ENCODE data around the gene PRKN.

PRKN gene

DNA sequence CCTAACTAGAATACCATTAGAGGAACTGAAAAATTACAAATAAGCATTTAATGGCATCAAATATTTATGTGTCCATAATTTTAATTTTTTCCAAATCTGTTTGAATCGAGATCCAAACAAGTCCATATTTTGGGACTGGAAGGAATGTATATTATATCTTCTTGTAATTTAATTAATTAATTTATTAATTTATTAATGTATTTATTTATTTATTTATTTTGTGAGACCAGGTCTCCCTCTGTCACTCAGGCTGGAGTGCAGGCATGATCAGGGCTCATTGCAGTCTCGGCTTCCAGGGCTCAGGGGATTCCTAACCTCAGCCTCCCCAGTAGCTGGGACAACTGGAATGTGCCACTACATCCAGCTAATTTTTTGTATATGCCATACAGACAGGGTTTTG, 453.6 kb downstream of the PRKN start:
- no peak for DNase-seq

DNA sequence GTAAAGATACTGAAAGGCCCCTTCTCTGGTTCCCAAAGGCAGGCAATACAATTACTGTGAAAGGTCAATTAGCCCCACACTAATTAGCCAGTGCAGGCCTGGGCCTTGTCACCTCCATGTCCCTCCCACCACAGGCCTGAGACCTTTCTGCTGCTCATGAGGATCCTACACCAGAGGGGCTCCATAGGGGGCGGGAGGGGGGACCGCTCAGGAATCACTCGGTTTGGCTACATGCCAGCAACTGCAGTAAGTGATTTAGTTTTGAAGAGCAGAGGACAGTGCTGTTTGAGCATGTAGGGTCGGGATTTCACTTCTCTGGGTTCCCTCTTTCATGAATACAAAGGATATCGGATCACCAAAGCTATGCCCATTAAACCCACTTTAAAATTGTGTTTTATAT, 455.6 kb downstream of the PRKN start:
- DNase-seq, result no peak

DNA sequence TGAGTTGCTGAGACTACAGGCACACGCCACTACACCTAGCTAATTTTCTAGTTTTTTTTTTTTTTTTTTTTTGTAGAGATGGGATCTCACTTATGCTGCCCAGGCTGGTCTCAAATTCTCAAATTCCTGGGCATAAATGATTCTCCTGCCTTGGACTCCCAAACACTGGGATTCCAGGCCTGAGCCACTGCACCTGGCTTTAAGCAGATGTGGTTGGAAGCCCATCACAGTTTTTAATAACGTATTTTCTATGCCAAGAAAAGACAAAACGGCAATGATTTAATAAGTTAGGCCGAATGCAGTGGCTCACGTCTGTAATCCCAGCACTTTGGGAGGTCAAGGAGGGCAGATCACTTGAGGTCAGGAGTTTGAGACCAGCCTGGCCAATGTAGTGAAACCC, 456.6 kb downstream of the PRKN start:
- no peak for DNase-seq

DNA sequence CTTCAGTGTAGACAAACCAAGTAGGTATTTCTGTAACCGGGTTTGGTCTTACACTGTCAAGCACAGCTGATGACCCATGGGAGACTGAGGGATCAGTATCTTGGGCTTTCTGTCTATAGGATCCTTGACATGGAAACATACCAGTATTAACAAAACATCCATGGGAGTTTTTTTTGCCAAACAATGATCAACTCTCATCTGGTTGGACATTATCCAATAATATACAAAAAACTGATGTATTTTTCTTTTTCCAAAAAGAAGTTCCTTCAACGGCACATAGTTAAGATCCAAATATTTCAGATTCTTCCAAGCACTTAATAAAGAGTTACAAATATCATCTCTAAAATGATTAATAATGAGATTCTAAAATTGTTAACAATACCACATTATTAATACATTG, 459.9 kb downstream of the PRKN start:
- no peak for DNase-seq

DNA sequence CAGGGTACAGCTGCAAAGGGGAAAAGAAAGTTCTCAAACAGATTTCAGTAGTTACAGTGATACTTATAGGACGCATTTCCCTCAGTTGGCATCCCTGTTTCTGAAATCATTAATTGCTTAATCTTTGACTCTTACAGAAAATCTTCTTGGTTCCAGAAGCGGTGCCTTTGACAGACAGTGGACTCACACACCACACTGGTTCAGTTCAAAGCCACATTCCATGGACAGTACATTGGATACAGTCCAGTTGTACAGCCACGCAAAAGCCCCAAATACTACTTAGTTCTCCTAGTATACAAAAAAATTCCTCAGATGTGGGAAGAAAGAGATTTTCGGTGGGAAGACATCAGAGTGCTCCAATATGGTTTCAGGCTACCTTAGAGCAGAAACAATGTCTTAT, 460.4 kb downstream of the PRKN start:
- no peak for DNase-seq

DNA sequence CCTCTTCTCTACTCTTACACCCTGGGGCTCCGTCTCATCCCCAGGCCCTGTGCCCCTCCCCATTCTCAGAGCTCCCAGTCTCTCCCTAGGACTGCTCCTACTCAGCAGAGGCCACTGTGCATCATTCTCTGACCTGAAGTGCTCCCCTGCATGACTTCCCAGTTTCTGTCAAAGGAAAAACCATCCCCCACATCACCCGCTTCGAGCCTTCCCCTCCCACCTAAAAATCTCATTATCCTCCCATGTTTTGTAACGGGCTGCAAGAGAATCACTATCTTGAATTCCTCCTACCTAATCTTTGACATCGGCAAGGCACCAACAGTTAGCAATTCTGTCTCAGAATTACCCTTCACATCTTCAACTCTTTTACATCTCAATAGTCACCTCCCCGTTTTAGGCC, 463.0 kb downstream of the PRKN start:
- DNase-seq, result no peak

DNA sequence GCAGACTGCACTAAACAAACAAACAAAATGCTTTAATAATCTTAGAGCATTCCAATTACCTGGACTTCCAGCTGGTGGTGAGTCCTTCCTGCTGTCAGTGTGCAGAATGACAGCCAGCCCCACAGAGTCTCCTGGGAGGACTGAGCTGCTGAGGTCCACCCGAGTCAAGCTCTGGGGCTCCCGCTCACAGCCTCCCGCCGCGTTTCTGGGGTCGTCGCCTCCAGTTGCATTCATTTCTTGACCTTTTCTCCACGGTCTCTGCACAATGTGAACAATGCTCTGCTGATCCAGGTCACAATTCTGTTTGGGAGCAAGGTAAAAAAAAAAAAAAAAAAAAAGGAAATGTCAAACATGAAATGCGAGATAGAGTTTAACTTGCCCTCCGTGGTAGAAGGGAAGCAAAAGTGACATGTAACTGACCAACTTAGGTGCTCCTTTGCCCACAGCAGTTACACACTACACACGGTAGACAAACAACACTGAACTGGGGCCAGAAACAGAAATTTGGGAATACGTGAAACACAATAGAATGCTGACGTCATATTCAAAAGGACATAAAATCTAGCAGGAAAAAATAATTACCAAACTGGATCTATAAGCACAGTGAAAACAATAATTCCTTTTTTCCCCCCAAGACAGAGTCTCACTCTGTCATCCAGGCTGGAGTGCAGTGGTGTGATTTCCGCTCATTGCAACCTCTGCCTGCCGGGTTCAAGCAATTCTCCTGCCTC, 464.9 kb downstream of the PRKN start:
- DNase-seq, result no peak

DNA sequence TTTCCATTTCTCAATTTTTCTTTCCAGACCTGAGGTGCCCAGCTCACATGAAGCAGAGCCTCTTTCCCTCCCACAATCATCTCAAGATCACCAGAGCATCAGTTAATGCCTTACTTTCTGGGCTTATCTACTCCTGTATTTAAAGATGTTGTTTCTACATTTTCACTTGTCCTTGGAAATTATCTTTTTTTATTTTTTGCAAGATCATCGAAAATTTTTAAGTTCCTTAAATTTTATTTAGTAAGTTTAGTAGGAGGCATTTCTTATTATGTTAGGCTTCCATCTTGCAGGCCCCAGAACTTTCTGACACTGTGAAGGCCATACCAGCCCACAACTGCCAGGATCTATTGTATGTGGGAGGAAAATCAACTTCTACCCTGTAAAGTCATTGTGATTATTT, 466.0 kb downstream of the PRKN start:
- no peak for DNase-seq

DNA sequence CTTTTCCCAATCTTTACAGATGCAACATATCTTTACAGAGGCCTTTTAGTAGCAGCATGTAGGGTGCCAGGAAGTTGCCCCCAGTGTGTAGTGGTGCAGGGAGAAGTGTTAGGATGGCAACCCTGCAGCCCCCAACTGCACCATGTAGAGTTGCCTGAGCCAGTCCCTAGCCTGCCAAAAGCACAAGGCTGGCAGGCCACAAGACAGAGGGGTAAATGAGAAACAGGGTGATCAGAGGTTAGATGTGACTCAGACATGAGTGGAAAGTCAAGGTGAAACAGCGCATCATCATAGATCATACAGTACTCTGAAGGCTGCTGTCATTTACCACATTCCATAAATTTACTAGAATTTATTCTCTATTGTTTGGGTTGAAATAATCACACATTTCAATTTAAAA, 467.5 kb downstream of the PRKN start:
- no peak for DNase-seq

DNA sequence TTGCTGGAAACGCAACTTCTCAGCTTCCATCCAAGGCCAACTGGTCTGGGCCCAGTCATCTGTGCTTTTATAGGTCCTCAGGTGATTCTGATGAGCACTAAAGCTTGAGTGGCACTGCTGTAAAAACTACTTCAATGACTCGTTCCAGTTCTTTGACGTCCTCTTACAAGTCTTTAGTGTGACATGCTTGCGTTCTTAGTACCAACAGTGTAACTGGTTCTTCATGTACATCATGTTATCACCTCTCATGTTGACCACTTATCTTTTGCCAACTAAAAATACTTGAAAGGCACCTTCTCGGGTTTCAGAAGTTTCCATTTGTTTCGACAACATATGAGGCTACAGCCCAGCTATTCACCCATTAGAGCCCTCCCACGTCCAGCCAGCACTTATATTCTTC, 468.9 kb downstream of the PRKN start:
- no peak for DNase-seq

DNA sequence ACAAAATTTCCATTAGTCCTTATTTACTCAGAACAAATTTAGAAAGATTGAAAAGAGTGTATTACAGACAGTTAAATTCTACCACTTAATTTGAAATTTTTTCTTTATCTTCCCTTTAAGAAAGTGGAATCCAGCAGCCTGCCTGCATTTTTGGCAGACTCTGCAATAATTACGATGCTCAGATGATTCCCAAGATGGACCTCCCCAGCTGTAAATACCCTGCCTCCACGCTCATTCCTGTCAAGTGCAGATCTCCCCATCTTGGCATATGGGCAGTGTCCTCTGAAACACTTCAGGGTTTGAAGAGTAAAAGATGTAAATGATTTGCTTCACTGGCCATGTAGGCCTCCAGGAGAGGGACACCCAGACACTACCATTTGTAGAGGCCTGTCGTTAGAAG, 471.2 kb downstream of the PRKN start:
- no peak for DNase-seq

DNA sequence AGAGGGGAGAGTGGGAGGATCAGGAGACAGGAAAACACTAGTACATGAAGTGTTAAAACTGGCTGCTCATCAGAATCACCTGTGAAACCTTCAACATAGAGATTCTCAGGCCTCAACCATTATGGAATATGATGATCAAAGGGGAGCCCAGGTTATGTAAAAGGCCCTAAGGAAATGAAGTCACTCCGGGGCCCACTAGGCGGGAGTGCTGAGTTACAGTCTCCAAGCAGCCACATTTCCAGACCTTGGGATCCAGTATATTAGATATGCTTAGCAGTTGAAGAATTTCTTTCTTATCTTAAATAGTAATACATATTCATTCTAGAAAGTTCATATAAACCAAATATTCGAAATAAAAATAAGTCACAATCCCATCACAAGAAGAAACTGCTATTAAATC, 476.3 kb downstream of the PRKN start:
- DNase-seq, result no peak

DNA sequence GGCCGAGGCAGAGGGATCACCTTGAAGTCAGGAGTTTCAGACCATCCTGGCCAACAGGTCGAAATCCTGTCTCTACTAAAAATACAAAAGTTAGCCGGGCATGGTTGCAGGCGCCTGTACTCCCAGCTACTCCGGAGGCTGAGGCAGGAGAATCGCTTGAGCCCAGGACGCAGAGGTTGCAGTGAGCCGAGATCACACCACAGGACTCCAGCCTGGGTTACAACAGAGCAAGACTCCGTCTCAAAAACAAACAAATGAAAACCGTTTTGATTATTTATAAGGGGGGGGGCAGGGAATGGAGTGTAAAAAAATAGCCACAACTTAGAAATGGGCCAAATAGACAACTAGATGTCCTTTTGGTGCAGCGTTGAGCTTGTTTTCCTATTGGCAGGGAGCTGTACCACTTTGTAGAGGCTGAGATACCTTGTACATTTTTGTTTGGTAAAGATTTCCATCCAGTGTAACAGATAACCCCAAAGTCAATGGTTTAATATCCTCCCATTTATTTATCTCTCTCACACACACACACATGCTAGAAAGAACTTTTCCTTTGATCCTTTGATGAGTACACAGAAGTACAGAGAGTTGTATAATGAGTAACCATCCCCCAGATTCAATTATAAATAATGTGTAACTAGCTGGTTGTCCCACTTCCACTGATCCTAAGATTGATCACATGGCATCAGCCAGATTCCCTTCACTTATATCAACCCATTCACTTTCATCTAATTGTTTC, 477.5 kb downstream of the PRKN start:
- DNase-seq, result no peak

DNA sequence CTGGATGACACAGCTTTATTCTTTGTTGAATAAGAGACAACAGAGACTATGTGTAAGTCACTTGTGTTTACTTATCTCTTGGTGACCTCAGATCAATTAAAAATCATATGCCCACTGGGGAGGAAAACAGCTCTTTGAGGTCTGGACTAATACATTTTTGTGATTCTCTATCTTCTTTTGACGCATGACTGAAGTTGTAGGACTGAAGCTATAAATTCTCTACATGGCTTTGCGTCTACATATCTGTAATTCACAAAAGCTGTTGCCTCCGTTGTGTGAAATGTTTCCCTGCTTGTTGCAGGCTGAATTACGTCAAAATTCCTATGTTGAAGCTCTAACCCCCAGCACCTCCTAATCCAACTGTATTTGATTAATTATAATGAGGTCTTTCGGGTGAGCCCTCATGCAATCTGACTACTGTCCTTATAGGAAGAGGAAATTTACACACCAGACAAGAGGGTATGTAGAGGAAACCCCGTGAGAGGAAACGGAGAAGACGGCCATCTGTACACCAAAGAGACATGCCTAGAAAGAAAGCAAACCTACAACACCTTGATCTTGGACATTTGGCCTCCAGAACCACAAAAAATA, 481.6 kb downstream of the PRKN start:
- no peak for DNase-seq

DNA sequence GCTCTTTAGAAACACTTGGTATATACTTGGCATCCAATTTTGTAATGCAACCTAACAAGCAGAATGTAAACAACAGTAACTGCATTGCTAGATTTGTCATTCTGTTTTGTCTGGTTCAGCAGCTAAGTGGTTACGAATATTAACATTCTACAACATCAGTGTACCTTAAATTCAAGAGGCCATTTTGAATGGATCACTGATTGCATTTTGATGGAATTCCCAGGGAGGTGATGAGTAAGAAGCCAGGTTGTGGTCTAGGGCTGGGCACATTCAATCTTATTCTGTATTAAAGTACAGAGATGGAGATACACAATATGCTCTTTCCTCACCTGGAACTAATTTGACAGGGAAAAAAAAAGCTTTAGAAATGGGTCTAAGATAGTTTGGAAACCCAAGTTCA, 483.5 kb downstream of the PRKN start:
- no peak for DNase-seq

DNA sequence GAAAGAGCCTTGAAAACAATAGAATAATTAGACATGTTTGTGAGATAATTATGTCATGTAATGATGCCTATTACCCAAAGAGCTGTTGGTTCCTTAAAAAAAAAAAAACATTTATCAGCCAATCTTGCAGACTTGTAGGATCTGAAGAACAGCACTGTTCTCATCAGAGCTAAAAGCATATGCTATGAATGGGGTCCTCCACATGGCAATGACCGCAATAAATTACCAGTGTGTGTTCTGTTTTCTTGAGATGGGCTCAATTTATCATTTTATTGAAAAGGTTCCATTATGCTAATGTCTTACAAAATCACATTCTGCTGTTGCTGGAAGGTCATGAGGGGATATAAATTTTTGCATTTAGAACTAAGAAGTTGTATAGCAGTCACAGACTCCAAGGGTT, 484.7 kb downstream of the PRKN start:
- no peak for DNase-seq

DNA sequence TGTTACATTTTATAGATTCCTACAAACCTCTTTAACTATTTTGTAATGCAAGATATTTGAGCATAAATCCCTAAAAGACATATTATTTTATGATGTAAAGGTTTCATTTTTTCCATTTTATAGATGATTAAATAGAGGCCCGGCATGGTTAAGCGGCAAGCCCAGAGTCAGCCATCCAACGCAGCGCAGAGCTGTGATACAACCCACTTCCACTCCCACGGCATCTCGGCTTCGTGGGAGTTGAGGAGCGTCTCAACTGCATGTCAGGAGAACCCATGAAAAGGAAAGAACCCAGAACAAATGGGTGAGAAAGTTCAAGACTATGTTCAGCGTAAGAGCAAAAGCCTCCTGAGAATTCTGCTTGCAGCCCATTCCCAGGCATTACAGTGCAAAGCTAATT, 488.2 kb downstream of the PRKN start:
- DNase-seq, result no peak

DNA sequence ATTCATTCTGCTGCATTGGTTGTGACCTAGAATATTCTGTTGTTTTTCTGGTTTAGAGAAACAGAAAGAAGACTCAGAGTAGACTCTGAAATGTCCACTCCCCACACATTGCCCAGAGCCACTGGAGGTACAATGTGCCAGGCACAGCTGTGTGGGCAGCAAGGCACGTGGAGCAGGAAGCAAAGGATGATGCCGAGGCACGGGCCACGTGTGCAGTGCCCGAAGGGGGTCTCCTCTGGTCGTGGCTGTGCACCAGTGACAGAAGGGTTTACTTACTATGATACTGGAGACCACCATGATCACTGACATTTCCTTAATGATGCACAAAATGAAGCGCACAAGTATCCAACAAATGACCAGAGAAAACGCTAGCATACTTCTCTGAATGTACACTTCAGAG, 488.9 kb downstream of the PRKN start:
- no peak for DNase-seq

DNA sequence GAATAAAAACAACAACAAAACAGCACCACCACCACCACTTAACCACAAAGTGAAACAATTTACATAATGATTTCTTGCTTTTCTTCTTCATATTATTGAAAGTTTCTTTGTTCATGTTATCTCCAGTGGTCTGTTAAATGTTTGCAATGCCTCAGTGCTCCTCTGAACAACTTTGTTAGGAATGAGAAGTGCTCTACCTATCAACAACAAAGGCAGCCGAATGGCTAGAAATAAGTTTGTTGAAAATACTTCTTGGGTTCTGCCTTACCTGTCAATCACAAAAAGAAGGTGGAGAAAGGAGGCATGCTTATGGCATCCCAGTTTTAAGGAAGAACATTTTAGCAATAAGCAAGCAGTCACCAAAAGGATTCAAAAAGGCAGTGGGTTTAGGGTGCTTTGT, 490.2 kb downstream of the PRKN start:
- no peak for DNase-seq

DNA sequence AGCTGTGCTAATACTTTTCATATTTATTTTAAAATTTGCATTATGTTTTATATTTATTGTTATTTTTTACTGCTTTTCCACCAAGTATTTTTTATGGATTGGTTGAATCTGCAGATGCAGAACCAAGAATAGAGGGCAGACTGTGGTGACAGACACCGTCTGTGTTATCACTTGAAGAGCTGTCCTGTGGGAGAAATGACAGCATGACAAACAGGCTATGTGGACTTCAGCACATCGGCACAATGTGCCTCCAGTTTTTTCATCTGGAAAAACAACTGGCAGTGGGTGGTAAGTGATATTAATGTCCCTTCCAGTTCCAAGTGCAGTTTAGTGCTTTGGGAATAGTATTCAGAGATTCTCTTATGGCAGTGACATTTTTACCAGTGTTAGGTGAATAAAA, 492.9 kb downstream of the PRKN start:
- DNase-seq, result no peak

DNA sequence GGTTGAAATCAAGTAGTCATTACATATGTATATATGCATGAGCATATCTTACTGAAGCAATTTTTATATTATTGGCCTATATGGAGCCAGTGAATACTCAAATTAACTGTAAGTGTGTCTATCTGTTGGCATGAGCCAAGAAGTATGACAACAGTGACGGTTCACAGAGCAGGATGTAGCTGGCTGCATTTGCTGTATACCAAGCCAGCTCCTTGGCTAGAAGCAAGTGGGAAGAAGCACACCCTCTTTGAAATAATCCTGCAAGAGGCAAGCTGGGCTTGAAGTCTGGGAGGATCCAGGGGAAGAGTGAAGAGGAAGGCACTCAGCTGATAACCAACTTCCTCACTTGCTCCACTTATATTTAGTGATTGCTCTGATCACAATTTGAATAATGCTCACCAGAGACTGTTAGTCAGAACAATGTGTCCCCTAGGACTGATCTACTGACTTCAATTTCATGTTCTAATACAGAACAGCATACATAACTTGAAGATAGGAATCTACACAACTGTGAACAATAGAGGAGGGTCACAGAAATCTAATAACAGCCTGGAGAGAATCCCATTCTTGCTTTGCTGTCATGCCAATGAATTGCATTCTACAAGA, 497.3 kb downstream of the PRKN start:
- DNase-seq, result no peak

DNA sequence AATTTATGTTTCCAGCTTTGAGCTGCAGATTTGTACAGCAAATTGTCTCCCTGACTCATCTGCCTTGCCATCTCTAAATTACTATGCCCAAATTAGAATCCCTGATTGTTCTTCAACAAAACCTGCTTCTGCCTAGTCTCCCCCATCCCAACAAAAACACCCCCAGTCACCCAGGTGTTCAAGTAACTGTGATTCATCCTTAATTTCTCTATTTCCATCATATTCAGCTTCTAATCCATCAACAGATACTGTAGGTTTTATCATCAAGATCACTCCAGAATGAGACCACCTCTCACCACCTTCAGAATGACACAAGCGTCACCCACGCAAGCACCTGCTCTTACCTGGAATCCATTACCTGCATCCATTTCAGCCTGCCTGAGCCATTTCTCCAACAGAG, 498.5 kb downstream of the PRKN start:
- DNase-seq, result no peak

DNA sequence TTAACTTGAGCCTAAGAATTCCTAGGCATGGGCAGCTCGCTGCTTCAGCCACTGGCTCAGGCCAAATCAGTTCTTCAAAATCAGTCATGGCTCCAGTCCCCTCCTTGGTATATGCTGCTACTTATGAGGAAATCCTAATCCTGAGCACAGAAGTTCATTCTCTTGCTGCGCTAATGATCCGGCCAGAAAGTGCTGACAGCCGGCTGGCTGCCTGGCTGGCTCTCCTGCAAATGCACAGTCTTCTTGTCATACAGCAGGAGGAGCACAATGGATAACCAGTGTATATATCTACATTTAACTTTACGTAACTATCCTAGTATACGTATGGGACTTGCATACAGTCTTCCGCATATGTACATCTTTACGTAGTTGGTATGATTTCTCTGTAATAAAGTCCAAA, 500.8 kb downstream of the PRKN start:
- no peak for DNase-seq

DNA sequence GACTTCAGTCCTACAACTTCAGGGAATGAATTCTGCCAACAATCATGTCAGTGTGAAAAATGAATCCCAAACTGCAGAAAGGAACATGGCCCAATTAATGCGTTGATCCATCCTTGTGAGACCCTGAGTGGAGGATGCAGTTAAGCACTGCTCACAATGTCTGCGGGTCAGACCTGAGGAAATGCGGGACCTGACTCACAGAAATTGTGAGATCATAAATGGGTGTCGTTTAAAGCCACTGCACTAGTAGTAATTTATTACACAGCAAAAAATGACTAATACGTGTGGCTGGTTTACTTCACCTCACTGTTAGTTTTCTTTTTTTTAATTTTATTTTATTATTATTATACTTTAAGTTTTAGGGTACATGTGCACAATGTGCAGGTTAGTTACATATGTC, 505.0 kb downstream of the PRKN start:
- DNase-seq, result no peak
